CD4-positive, alpha-beta T cell (primary cell): ENCODE data around the gene DDX3X. TPM values are rescaled to one million over a fixed set of nuclear protein-coding genes. Genes with fewer than 3 reads are reported as not detected.
"Not testable (repeated sequence)": the region's sequence is repeated elsewhere in the genome, so short reads cannot be mapped to it uniquely, and the experiment has no call there.

Source experiments
- ATAC-seq: fragments of 200-7000 bp; cut with Tn5 transposase; one replicate; pipeline ENCODE4 v1.10.0; 2022; ENCODE audit warnings: mild to moderate bottlenecking; ENCODE audit not compliant: poor library complexity
- CTCF ChIA-PET: fragments of 350-600 bp; sonication (Branson Sonifier 250); formaldehyde crosslinking; loops from one replicate; lab custom pipeline; 2021; ENCODE audit warnings: antibody characterized with exemption, inconsistent platforms; lab: Charles Lee
- POLR2A ChIA-PET: fragments of 350-600 bp; sonication (Branson Sonifier 250); formaldehyde crosslinking; loops from one replicate; lab custom pipeline; 2021; ENCODE audit warnings: antibody characterized with exemption, inconsistent platforms; lab: Charles Lee
- DNase-seq, 14 experiments: peaks; one replicate each; pipeline ENCODE4 v3.0.0-alpha.2; 2013 to 2020; ENCODE audit warnings: mixed read lengths in 2 of 14
- H3K27ac ChIP-seq, 2 donors: one replicate each; pipeline versions ENCODE4 v1.5.1 to v1.7.0; 2013; ENCODE audit warnings: low read length in 2 of 2, low read depth in 1 of 2, mild to moderate bottlenecking in 1 of 2
- H3K27me3 ChIP-seq, 2 experiments: 1 replicate in 1 of 2; 2 replicates in 1 of 2; pipeline versions ENCODE4 v1.6.1 to v1.7.0; 2013; ENCODE audit warnings: low read length in 2 of 2, control low read depth in 1 of 2, mild to moderate bottlenecking in 1 of 2, moderate library complexity in 1 of 2; ENCODE audit not compliant: insufficient read depth in 2 of 2, control insufficient read depth in 1 of 2
- H3K36me3 ChIP-seq: one replicate; pipeline ENCODE4 v1.6.1; 2013; ENCODE audit warnings: low read length, control low read depth; ENCODE audit not compliant: insufficient read depth
- H3K4me1 ChIP-seq: one replicate; pipeline ENCODE4 v1.6.1; 2013; ENCODE audit warnings: low read length, control low read depth; ENCODE audit not compliant: insufficient read depth
- H3K4me3 ChIP-seq: one replicate; pipeline ENCODE4 v1.5.1; 2013; ENCODE audit warnings: mild to moderate bottlenecking, low read length, moderate library complexity
- H3K9me3 ChIP-seq, 2 experiments: 1 replicate in 1 of 2; 2 replicates in 1 of 2; pipeline versions ENCODE4 v1.6.1 to v1.7.0; 2013; ENCODE audit warnings: low read length in 2 of 2, mild to moderate bottlenecking in 2 of 2, control low read depth in 1 of 2, moderate library complexity in 1 of 2; ENCODE audit not compliant: control insufficient read depth in 1 of 2, insufficient read depth in 1 of 2
- H3K27ac Mint-ChIP-seq: one replicate; pipeline ENCODE4 v1.8.0; 2020; ENCODE audit warnings: mixed read lengths
- H3K27me3 Mint-ChIP-seq: one replicate; pipeline ENCODE4 v1.8.0; 2021; ENCODE audit warnings: mixed read lengths
- H3K36me3 Mint-ChIP-seq: one replicate; pipeline ENCODE4 v1.8.0; 2021; ENCODE audit warnings: low read depth, mixed read lengths
- H3K4me1 Mint-ChIP-seq: one replicate; pipeline ENCODE4 v1.8.0; 2021; ENCODE audit warnings: low read depth, mixed read lengths
- H3K4me3 Mint-ChIP-seq: one replicate; pipeline ENCODE4 v1.8.0; 2020; ENCODE audit warnings: mild to moderate bottlenecking, mixed read lengths
- H3K9me3 Mint-ChIP-seq: one replicate; pipeline ENCODE4 v1.8.0; 2020; ENCODE audit warnings: mixed read lengths
- intact Hi-C, 2 experiments: fragments of 100-400 bp; cut with DNase I in 1 of 2; cut with micrococcal nuclease in 1 of 2; formaldehyde crosslinking; loops; one replicate each; pipeline versions ENCODE4 v1.15.1 to v1.9.0; 2023 to 2025; cut with DNase I, micrococcal nuclease
- total RNA-seq, 174 experiments: library from RNA in 2 of 174; stranded (reverse) in 2 of 174; gene quantifications; one replicate each; pipeline ENCODE4 v1.2.3 and lab custom pipeline; 2021 to 2026
- TF ChIP-seq, protein P1 (sequence below): fragments of 200-600 bp; IDR thresholded peaks from one replicate; pipeline ENCODE4 v1.8.0; 2022; ENCODE audit warnings: antibody characterized with exemption, mild to moderate bottlenecking

The DDX3X gene
- total RNA-seq, 2 experiments from 2014 or later = 610 to 653 TPM

GRCh38 chrX:41388543-41388942, 54.6 kb downstream of the DDX3X start:
- Mint-ChIP-seq H3K27me3 (no peaks in the 10 kb centered on the region), H3K27ac (no peak overlapping the region), H3K4me3 (no peak overlapping the region), H3K36me3 (no peaks in the 10 kb centered on the region), H3K4me1 (peaks cover 8% of the 10 kb centered on the region), H3K9me3 (no peaks in the 10 kb centered on the region)
- ChIA-PET CTCF (no interaction called here), POLR2A (no interaction called here)
- TF ChIP-seq, protein P1, sequence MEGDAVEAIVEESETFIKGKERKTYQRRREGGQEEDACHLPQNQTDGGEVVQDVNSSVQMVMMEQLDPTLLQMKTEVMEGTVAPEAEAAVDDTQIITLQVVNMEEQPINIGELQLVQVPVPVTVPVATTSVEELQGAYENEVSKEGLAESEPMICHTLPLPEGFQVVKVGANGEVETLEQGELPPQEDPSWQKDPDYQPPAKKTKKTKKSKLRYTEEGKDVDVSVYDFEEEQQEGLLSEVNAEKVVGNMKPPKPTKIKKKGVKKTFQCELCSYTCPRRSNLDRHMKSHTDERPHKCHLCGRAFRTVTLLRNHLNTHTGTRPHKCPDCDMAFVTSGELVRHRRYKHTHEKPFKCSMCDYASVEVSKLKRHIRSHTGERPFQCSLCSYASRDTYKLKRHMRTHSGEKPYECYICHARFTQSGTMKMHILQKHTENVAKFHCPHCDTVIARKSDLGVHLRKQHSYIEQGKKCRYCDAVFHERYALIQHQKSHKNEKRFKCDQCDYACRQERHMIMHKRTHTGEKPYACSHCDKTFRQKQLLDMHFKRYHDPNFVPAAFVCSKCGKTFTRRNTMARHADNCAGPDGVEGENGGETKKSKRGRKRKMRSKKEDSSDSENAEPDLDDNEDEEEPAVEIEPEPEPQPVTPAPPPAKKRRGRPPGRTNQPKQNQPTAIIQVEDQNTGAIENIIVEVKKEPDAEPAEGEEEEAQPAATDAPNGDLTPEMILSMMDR = no peak
- Histone ChIP-seq H3K4me1 (peaks cover 8% of the 10 kb centered on the region), H3K36me3 (no peaks in the 10 kb centered on the region), H3K27me3 (no peaks in the 10 kb centered on the region), H3K4me3 (no peak overlapping the region), H3K27ac (no peak overlapping the region), H3K9me3 (no peaks in the 10 kb centered on the region)
- DNase-seq (no peak), ATAC-seq (no peak)
- intact Hi-C loops = no loop called here

- H3K9me3 ChIP-seq = no peaks in the 10 kb centered on the region
- H3K4me1 ChIP-seq = no peaks in the 10 kb centered on the region
- TF ChIP-seq, protein P1 = no peak
- H3K9me3 Mint-ChIP-seq = no peaks in the 10 kb centered on the region
- no peak overlapping the region for H3K27ac ChIP-seq
- H3K4me3 ChIP-seq = no peak overlapping the region
- intact Hi-C loops = no loop called here
- H3K27ac Mint-ChIP-seq = no peak overlapping the region
- ChIA-PET POLR2A (no interaction called here), CTCF (no interaction called here)
- no peaks in the 10 kb centered on the region for H3K27me3 Mint-ChIP-seq
- H3K36me3 Mint-ChIP-seq = no peaks in the 10 kb centered on the region
- no peaks in the 10 kb centered on the region for H3K27me3 ChIP-seq
- H3K36me3 ChIP-seq = no peaks in the 10 kb centered on the region
- DNase-seq = no peak
- H3K4me3 Mint-ChIP-seq = no peak overlapping the region
- H3K4me1 Mint-ChIP-seq = peaks cover 1% of the 10 kb centered on the region
- ATAC-seq = no peak
These were observed 55.4 kb downstream of the DDX3X start for GRCh38 chrX:41389311-41389888.

DNA sequence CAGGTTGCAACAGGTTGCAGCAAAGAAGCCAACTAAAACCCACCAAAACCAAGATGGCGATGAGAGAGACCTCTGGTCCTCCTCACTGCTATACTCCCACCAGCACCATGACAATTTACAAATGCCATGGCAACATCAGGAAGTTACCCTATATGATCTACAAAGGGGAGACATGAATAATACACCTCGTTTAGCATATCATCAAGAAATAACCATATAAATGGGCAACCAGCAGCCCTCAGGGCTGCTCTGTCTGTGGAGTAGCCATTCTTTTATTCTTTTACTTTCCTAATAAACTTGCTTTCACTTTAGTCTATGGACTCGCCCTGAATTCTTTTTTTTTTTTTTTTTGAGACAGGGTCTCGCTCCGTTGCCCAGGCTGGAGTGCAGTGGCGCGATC, 56.6 kb downstream of the DDX3X start:
- H3K9me3 ChIP-seq, H3K27ac ChIP-seq, CTCF ChIA-PET, H3K9me3 Mint-ChIP-seq, H3K4me3 ChIP-seq, H3K4me3 Mint-ChIP-seq, intact Hi-C loops, ATAC-seq, H3K4me1 Mint-ChIP-seq, H3K27me3 Mint-ChIP-seq, H3K36me3 Mint-ChIP-seq, H3K27ac Mint-ChIP-seq, H3K4me1 ChIP-seq, H3K27me3 ChIP-seq, DNase-seq, H3K36me3 ChIP-seq: not testable (repeated sequence)
- POLR2A ChIA-PET = interaction anchor here (0.6 kb wide), 1 partner anchor 11 kb away, joined by 4 read pairs; no protein-coding TSS in a partner anchor

- Histone ChIP-seq H3K27me3 (no peaks in the 10 kb centered on the region), H3K27ac (no peak overlapping the region), H3K9me3 (no peaks in the 10 kb centered on the region), H3K4me3 (no peak overlapping the region), H3K4me1 (no peaks in the 10 kb centered on the region), H3K36me3 (no peaks in the 10 kb centered on the region)
- H3K27me3 Mint-ChIP-seq = no peaks in the 10 kb centered on the region
- intact Hi-C loops = no loop called here
- ATAC-seq = no peak
- H3K27ac Mint-ChIP-seq = no peak overlapping the region
- H3K4me3 Mint-ChIP-seq = no peak overlapping the region
- POLR2A ChIA-PET = no interaction called here
- H3K9me3 Mint-ChIP-seq = no peaks in the 10 kb centered on the region
- TF ChIP-seq, protein P1 = no peak
- DNase-seq = no peak
- H3K4me1 Mint-ChIP-seq = no peaks in the 10 kb centered on the region
- CTCF ChIA-PET = no interaction called here
- no peaks in the 10 kb centered on the region for H3K36me3 Mint-ChIP-seq
These were observed 57.6 kb downstream of the DDX3X start for GRCh38 chrX:41391606-41392005.
